Mesothelial cell of epicardium (in vitro differentiated cells): ENCODE measurements around the gene HGS. TPM values are rescaled to one million over a fixed set of nuclear protein-coding genes. Genes with fewer than 3 reads are reported as not detected.

Experiments used
- DNase-seq, 2 experiments: peaks; one replicate each; pipeline ENCODE4 v3.0.0; 2021; ENCODE audit warnings: low spot score in 2 of 2; ENCODE audit not compliant: unreplicated experiment in 2 of 2
- H3K27ac Mint-ChIP-seq: 2 replicates; pipeline ENCODE4 v1.8.0; 2021; ENCODE audit warnings: mixed read lengths
- H3K27me3 Mint-ChIP-seq: 2 replicates; pipeline ENCODE4 v1.8.0; 2021; ENCODE audit warnings: low read depth, mixed read lengths
- H3K36me3 Mint-ChIP-seq: 2 replicates; pipeline ENCODE4 v1.8.0; 2021; ENCODE audit warnings: mixed read lengths
- H3K4me1 Mint-ChIP-seq: 2 replicates; pipeline ENCODE4 v1.8.0; 2021; ENCODE audit warnings: mixed read lengths
- H3K4me3 Mint-ChIP-seq: 2 replicates; pipeline ENCODE4 v1.8.0; 2021; ENCODE audit warnings: mild to moderate bottlenecking, moderate library complexity, mixed read lengths
- H3K9me3 Mint-ChIP-seq: 2 replicates; pipeline ENCODE4 v1.8.0; 2021; ENCODE audit warnings: mixed read lengths
- CTCF ChIP-seq: fragments of 200-600 bp; sonication (generic); IDR thresholded peaks from one replicate; pipeline ENCODE4 v1.5.0; 2021; ENCODE audit warnings: antibody characterized with exemption; ENCODE audit not compliant: unreplicated experiment
- total RNA-seq: library from RNA; stranded (reverse); gene quantifications from 3 replicates; pipeline ENCODE4 v1.2.1, GENCODE V29; 2021

The HGS gene
- total RNA-seq, 1 donor from 2014 or later, result 119 TPM

- Mint-ChIP-seq H3K4me3 (peak overlapping the region; percentile 46), H3K4me1 (peaks cover 17% of the 10 kb centered on the region), H3K9me3 (no peaks in the 10 kb centered on the region), H3K36me3 (peaks cover 3% of the 10 kb centered on the region), H3K27ac (peak overlapping the region; percentile 60), H3K27me3 (no peaks in the 10 kb centered on the region)
- TF ChIP-seq CTCF, result no peak
- no peak for DNase-seq
Measured at GRCh38 chr17:81638683-81639082, 45.1 kb upstream of the HGS start.

GRCh38 chr17:81640011-81640410, 43.8 kb upstream of the HGS start:
- no peak overlapping the region for H3K4me3 Mint-ChIP-seq
- TF ChIP-seq CTCF, result no peak
- no peak overlapping the region for H3K27ac Mint-ChIP-seq
- DNase-seq, result no peak
- no peaks in the 10 kb centered on the region for H3K27me3 Mint-ChIP-seq
- peaks cover 17% of the 10 kb centered on the region for H3K4me1 Mint-ChIP-seq
- H3K9me3 Mint-ChIP-seq, result no peaks in the 10 kb centered on the region
- H3K36me3 Mint-ChIP-seq, result peaks cover 3% of the 10 kb centered on the region

- TF ChIP-seq CTCF, result no peak
- H3K36me3 Mint-ChIP-seq, result peaks cover 2% of the 10 kb centered on the region
- no peak overlapping the region for H3K4me3 Mint-ChIP-seq
- no peaks in the 10 kb centered on the region for H3K27me3 Mint-ChIP-seq
- H3K27ac Mint-ChIP-seq, result no peak overlapping the region
- H3K4me1 Mint-ChIP-seq, result peaks cover 7% of the 10 kb centered on the region
- no peaks in the 10 kb centered on the region for H3K9me3 Mint-ChIP-seq
- no peak for DNase-seq
Measured at GRCh38 chr17:81641825-81642489, 41.9 kb upstream of the HGS start.

- H3K36me3 Mint-ChIP-seq, result peaks cover 2% of the 10 kb centered on the region
- DNase-seq, result no peak
- TF ChIP-seq CTCF, result no peak
- no peaks in the 10 kb centered on the region for H3K27me3 Mint-ChIP-seq
- no peaks in the 10 kb centered on the region for H3K9me3 Mint-ChIP-seq
- H3K4me1 Mint-ChIP-seq, result no peaks in the 10 kb centered on the region
- H3K4me3 Mint-ChIP-seq, result no peak overlapping the region
- H3K27ac Mint-ChIP-seq, result no peak overlapping the region
Measured at GRCh38 chr17:81644496-81644895, 39.3 kb upstream of the HGS start.

GRCh38 chr17:81644976-81645952, 38.5 kb upstream of the HGS start:
- H3K4me1 Mint-ChIP-seq, result no peaks in the 10 kb centered on the region
- no peak overlapping the region for H3K4me3 Mint-ChIP-seq
- peaks cover 2% of the 10 kb centered on the region for H3K36me3 Mint-ChIP-seq
- no peak overlapping the region for H3K27ac Mint-ChIP-seq
- H3K9me3 Mint-ChIP-seq, result no peaks in the 10 kb centered on the region
- H3K27me3 Mint-ChIP-seq, result no peaks in the 10 kb centered on the region
- TF ChIP-seq CTCF, result no peak
- no peak for DNase-seq
